Measurements from ENCODE around the gene S1PR3.

The S1PR3 gene

GRCh38 chr9:89009546-89009840 lies 18.2 kb downstream of the S1PR3 start:
- no peak for DNase-seq (ENCODE audit: low read depth)

DNA sequence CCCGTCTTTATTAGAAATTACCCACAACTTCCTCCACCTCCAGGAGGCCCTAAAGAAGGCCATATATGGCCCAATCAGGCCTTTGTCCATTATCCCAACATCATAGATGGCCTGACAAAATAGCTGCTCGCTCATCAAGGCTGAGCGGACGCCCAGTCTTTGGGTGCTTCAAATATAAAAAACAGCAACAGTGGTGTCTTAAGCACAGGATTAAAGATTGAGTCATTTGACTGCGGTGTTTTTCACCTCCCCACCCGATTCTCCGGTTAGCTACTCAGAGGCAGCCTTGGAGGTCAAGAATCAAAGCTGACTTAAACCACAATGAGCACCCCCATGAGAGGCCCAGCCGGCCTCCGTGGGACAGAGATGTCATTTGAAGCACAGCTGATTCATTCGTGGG lies 18.8 kb downstream of the S1PR3 start:
- DNase-seq (ENCODE audit: low read depth) = no peak

- DNase-seq (ENCODE audit: low read depth) = no peak
These were observed 19.4 kb downstream of the S1PR3 start for GRCh38 chr9:89010526-89011111.

DNA sequence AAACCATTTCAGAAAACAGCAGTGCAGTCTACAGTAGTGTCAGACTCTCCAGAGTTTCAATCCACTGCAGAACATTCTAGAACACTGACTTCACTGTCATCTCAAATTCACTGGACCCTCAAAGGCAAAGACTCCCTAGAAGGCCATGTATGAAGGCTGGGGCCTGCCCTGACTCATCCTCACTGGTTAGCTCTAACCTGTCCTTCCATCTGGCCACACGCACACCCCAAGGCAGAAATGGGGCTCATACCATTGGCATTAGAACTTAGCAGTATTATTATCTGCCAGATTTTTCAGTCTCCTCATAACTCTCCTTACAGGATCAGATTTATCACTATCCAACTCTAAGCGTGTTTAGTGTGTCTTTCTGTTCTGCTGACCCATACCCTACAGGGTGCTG lies 20.4 kb downstream of the S1PR3 start:
- DNase-seq (ENCODE audit: low read depth) = no peak

- DNase-seq (ENCODE audit: low read depth) = no peak
These were observed 21.2 kb downstream of the S1PR3 start for GRCh38 chr9:89012294-89013042.

GRCh38 chr9:89013660-89014059 lies 22.4 kb downstream of the S1PR3 start:
- no peak for DNase-seq (ENCODE audit: low read depth)

- no peak for DNase-seq (ENCODE audit: low read depth)
These were observed 22.9 kb downstream of the S1PR3 start for GRCh38 chr9:89014153-89014552.

- DNase-seq (ENCODE audit: low read depth) = no peak
These were observed 24.1 kb downstream of the S1PR3 start for GRCh38 chr9:89015336-89015735.

- no peak for DNase-seq (ENCODE audit: low read depth)
These were observed 29.5 kb downstream of the S1PR3 start for GRCh38 chr9:89020754-89021153.

GRCh38 chr9:89021154-89021803 lies 30.0 kb downstream of the S1PR3 start:
- DNase-seq (ENCODE audit: low read depth) = no peak

DNA sequence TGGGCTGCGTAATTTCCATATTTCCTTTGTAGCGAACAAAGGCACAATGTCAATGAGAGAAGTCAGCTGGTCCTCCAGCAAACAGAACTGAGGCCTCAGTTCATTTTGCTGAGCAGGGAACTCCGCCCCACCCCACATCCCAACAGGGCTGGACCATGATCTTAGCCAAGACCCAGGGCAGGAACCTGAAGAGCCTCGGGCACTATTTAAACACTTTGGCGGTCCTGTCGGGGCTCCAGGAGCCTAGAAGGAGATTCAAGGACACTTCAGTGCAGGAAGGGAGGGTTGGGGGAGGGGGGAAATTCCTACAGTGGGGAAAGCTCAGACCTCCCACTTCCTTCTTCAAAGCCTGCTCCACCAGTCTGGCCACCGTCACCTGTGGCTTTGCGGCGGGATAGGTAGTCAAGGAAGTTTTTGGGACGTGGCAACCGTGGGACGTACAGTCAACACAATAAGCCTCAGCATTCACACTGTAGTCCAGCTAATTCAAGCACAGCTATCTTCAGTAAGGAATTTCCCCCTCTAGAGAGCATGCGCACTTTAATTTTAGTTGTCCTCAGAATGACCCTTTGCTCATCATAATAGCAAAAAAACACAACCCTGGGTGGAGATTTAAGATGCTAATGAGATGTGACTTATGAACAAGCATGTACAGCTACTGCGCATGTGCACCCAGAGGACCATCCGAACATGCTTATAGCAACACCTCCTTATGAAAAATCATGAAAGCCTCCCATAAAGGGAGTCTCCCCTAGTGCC lies 30.9 kb downstream of the S1PR3 start:
- DNase-seq (ENCODE audit: low read depth) = no peak

DNA sequence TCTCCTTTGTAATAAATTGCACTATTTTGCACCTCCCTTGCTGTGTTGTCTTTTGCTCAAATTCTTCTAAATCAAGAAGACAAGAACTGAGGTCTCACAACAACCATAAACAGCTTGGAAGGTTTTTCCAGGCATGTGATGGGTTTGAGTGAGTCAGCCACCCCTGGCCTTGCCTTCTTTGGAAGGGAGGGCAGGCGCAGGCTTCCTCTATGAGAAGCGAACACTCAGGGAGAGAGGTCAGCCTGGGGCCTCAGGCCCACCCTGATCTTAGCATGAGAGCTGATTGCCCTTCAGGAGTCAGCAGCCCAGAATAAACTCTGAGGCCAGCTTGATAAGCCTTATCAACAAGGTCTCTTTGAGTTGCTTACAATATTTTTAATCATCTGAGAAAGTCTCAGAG lies 31.6 kb downstream of the S1PR3 start:
- DNase-seq (ENCODE audit: low read depth) = no peak

GRCh38 chr9:89023740-89024139 lies 32.5 kb downstream of the S1PR3 start:
- no peak for DNase-seq (ENCODE audit: low read depth)

DNA sequence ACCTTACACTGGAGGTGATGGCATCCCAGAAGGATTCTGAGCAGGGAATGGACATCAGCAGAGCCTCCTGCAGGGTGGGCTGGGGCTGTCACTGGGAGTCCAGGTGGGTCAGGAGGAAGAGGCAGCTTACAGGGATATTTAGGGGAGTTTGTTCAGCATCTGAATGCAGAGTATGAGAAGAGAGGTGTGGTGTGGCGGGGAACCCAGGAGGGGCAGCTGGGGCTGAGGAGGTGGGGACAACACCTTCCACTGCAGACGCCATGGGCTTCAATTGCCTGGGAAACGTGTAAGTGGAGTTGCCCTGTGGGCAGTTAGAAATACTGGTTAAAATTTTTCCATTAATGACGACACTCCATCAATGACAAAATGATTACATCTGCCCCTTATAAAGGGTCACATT lies 33.5 kb downstream of the S1PR3 start:
- no peak for DNase-seq (ENCODE audit: low read depth)

GRCh38 chr9:89025553-89025952 lies 34.3 kb downstream of the S1PR3 start:
- DNase-seq (ENCODE audit: low read depth) = no peak

DNA sequence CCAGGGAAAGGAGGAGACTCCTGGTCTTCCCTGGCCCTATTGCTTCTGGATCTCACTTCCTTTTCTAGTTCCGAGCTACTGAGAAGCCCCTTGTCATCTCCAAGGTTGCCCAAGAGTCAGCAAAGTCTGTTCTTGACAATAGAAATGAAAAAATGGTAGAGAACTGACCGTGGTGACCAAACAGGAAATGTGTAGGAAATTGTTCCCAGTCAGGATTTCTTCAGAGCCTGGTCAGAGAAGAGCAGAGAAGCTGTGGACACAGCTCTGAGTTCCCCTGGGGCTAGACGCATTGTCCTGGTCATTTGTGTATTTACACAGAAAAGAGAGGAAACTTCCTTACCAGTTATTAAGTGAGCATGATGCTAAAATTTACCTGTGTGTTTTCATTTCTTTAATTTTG lies 35.6 kb downstream of the S1PR3 start:
- DNase-seq (ENCODE audit: low read depth) = no peak

GRCh38 chr9:89029788-89030187 lies 38.5 kb downstream of the S1PR3 start:
- DNase-seq (ENCODE audit: low read depth) = no peak

DNA sequence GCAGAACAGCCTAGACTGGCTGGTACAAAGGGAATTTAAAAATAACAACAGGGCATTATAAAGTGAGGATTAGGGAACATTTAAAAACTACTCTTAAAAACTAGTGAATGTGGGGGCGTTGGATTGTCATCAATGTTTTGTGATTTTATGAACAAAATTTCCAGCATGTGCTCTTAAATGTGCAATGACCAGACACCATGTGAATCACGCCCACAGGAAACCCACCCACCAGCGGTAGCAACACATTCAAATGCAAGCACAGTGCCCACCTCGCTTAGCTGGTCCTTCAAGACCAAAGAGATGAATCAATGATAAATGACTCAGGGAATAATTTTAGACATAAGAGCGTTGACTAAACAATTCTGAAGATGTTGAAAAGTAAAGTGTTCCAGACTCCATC lies 40.9 kb downstream of the S1PR3 start:
- DNase-seq (ENCODE audit: low read depth) = no peak

- no peak for DNase-seq (ENCODE audit: low read depth)
These were observed 41.4 kb downstream of the S1PR3 start for GRCh38 chr9:89032661-89033060.

- DNase-seq (ENCODE audit: low read depth) = no peak
These were observed 45.1 kb downstream of the S1PR3 start for GRCh38 chr9:89036383-89036782.

DNA sequence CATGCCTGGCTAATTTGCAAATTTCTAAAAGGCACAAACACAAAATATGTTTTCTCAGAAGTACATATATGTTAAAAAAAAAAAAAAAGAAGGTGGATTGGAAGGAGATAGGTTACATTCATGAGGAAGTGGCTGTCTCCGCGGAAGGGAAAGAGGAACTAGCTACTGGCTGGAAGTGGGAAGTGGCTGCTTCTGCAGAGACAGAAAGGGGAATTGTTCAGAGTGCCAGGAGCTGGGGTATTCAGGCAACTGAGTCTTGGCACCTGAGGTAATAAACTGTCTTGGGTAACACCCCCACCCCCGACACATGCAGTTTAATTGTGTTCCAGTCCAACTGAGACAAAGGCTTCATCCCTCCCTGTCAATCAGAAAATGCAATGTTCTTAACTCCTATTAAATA lies 45.6 kb downstream of the S1PR3 start:
- no peak for DNase-seq (ENCODE audit: low read depth)

DNA sequence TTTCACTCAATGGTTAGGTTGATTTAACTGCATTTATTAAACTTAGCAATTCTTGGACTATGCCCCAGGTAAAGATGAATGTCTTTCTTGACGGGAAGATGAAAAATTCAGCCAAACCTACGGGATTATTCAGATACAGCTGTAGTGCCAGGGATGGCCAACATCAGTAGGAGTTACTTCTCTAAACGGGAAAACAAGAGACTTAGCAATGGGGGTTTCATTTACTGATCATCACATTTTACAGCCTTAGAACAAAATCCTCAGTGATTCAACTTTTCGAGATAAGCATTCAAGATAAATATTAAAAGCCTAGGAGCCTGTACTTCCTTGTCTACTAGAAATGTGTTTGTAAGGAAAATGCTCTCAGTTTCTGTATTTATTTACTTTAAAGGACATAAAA lies 46.1 kb downstream of the S1PR3 start:
- DNase-seq (ENCODE audit: low read depth) = no peak

DNA sequence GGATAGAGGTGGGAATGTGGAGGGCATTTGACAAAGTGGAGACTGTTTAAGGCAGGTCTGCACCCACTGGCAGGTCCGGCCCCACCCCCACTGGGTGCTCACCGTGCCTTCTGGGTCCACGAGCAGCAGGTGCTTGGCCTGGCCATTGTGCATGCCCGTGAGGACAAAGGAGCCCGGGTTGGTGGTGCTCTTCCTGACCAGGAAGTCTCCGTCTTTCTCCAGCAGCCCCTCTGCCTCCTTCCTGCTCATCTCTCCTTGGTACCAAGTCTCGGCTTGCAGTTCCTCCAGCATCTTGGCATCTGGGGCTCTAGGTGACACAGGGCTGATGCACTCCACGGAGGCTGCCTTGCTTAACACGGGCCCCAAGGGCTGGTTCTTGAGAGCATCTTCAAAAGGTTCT lies 46.6 kb downstream of the S1PR3 start:
- DNase-seq (ENCODE audit: low read depth) = no peak

All from activated T-cell treated with anti-CD3 and anti-CD28 coated beads for 24 hours (primary cell).